ENCODE data around the gene PSTPIP1. TPM values are rescaled to one million over a fixed set of nuclear protein-coding genes. Genes with fewer than 3 reads are reported as not detected.

Gene PSTPIP1
- total and polyA plus RNA-seq, 10 of the 15 experiments (the other 5 are each of a cell fraction or from before 2014, with no cell fraction given) = 0.50 to 29.3 (median 14.5) TPM

GRCh38 chr15:77059786-77060361 lies 64.9 kb downstream of the PSTPIP1 start:
- H3K4me1 ChIP-seq (ENCODE audit: control insufficient read depth, insufficient read depth, low read length) = peaks cover 12% of the 10 kb centered on the region
- intact Hi-C loops (cut with micrococcal nuclease; ENCODE audit: unreplicated experiment) (no loop called here), in situ Hi-C loops (cut with MboI) (no loop called here)
- H3K4me3 ChIP-seq = peak overlapping the region; percentile 50
- peaks cover 28% of the 10 kb centered on the region for H3K79me2 ChIP-seq (ENCODE audit: control insufficient read depth, insufficient read depth, low read length)
- SMC1A ChIA-PET (ENCODE audit: uncharacterized antibody, unreplicated experiment) = interaction anchor here (0.6 to 2.8 kb wide), 10 partner anchors 9 to 267 kb away, joined by 3 to 22 read pairs (median 4); no protein-coding TSS in a partner anchor
- ATAC-seq (peak; percentile 83), DNase-seq (ENCODE audit: low read depth, low spot score) (peak; percentile 34), FAIRE-seq (peak; percentile 57)
- RAD21 ChIA-PET (ENCODE audit: unreplicated experiment) = interaction anchor here (0.9 to 1.8 kb wide), 5 partner anchors 26 to 483 kb away, joined by 3 to 5 read pairs (median 4); no protein-coding TSS in a partner anchor
- H3K27ac ChIP-seq (ENCODE audit: control insufficient read depth, insufficient read depth) = peak overlapping the region; percentile 55
- H3K27me3 ChIP-seq (replicated peaks in 1 of 2; ENCODE audit: control insufficient read depth in 2 of 2, insufficient read depth in 2 of 2, low read length in 1 of 2) = no peaks in the 10 kb centered on the region
- 2% methylated on average over 2 of the region's 2 CpGs for WGBS (ENCODE audit: insufficient coverage, insufficient replicate concordance, low lambda C conversion rate, missing lambda C conversion rate)
- H2AFZ ChIP-seq (ENCODE audit: control insufficient read depth, low read depth, low read length) = peak overlapping the region; percentile 34
- H4K20me1 ChIP-seq (ENCODE audit: control insufficient read depth, insufficient read depth) = no peaks in the 10 kb centered on the region
- H3K9ac ChIP-seq (ENCODE audit: control insufficient read depth, insufficient read depth, low read length) = no peak overlapping the region
- no peaks in the 10 kb centered on the region for H3K9me3 ChIP-seq (replicated peaks; ENCODE audit: control insufficient read depth, insufficient read depth, low read length)
- TF ChIP-seq CHD4 (IDR thresholded peaks at IDR 0.05) (no peak), CREB1 (IDR thresholded peaks at IDR 0.05; ENCODE audit: low read depth) (0 out of 2 replicates have a peak, but pooled peaks have one; percentile 13), ZBTB40 (IDR thresholded peaks at IDR 0.05; ENCODE audit: borderline replicate concordance) (no peak), NFIC (IDR thresholded peaks at IDR 0.05; ENCODE audit: low read depth, low read length) (0 out of 2 replicates have a peak, but pooled peaks have one; percentile 15), ZBTB4 (CRISPR knock-in tag; IDR thresholded peaks at IDR 0.05) (no peak), YY1 (IDR thresholded peaks at IDR 0.05; ENCODE audit: low read depth, low read length) (peak; percentile 56; the same call in 1 of the 2 replicates), IKZF2 (IDR thresholded peaks at IDR 0.05) (no peak), RUNX3 (IDR thresholded peaks at IDR 0.05; ENCODE audit: low read length) (0 out of 2 replicates have a peak, but pooled peaks have one; percentile 7)
- no peaks in the 10 kb centered on the region for H3K36me3 ChIP-seq (ENCODE audit: control insufficient read depth in 2 of 2, insufficient read depth in 2 of 2, low read length in 1 of 2)
- POLR2A ChIA-PET = interaction anchor here (1.1 kb wide), 1 partner anchor 9 kb away, joined by 4 read pairs; no protein-coding TSS in a partner anchor
- CTCF ChIA-PET = interaction anchor here (0.8 to 3.6 kb wide), 9 partner anchors 8 to 484 kb away, joined by 3 to 13 read pairs (median 4); no protein-coding TSS in a partner anchor
- peak overlapping the region; percentile 83 for H3K4me2 ChIP-seq (ENCODE audit: control insufficient read depth, insufficient read depth)
- no TSS peak for BruUV-seq (replicated peaks)
